SK-N-DZ (cell line): ENCODE results near the gene NBEA.
A peak's percentile ranks its signal among the peaks of the same experiment; 100 is the strongest.
"Not testable (repeated sequence)": the region's sequence is repeated elsewhere in the genome, so short reads cannot be mapped to it uniquely, and the experiment has no call there.

ENCODE experiments used
- DNase-seq: peaks from one replicate; pipeline ENCODE4 v3.0.0-alpha.2; 2015; ENCODE audit warnings: low spot score

Gene NBEA

GRCh38 chr13:34959489-34959888 is 17.4 kb downstream of the NBEA start:
- no peak for DNase-seq

GRCh38 chr13:34964558-34964957 is 22.5 kb downstream of the NBEA start:
- no peak for DNase-seq

GRCh38 chr13:34967851-34968562 is 25.9 kb downstream of the NBEA start:
- DNase-seq: no peak

GRCh38 chr13:34969539-34969938 is 27.5 kb downstream of the NBEA start:
- DNase-seq: not testable (repeated sequence)

GRCh38 chr13:34970961-34971360 is 28.9 kb downstream of the NBEA start:
- no peak for DNase-seq

GRCh38 chr13:34971473-34971872 is 29.4 kb downstream of the NBEA start:
- DNase-seq: no peak

GRCh38 chr13:34985199-34985598 is 43.1 kb downstream of the NBEA start:
- DNase-seq: not testable (repeated sequence)

- DNase-seq: no peak
These were observed 46.3 kb downstream of the NBEA start for GRCh38 chr13:34988330-34988791.

GRCh38 chr13:34990399-34991214 is 48.5 kb downstream of the NBEA start:
- no peak for DNase-seq

GRCh38 chr13:34993470-34993869 is 51.4 kb downstream of the NBEA start:
- no peak for DNase-seq

- not testable (repeated sequence) for DNase-seq
These were observed 61.7 kb downstream of the NBEA start for GRCh38 chr13:35003734-35004133.

GRCh38 chr13:35005051-35005450 is 63.0 kb downstream of the NBEA start:
- DNase-seq: no peak

- DNase-seq: peak; percentile 37
These were observed 72.6 kb downstream of the NBEA start for GRCh38 chr13:35014606-35015213.

GRCh38 chr13:35016362-35017112 is 74.5 kb downstream of the NBEA start:
- no peak for DNase-seq

- peak; percentile 6 for DNase-seq
These were observed 83.2 kb downstream of the NBEA start for GRCh38 chr13:35025314-35025713.

GRCh38 chr13:35028338-35028867 is 86.3 kb downstream of the NBEA start:
- no peak for DNase-seq

- no peak for DNase-seq
These were observed 96.9 kb downstream of the NBEA start for GRCh38 chr13:35039012-35039411.

GRCh38 chr13:35046587-35046986 is 104.5 kb downstream of the NBEA start:
- DNase-seq: no peak

- DNase-seq: no peak
These were observed 113.6 kb downstream of the NBEA start for GRCh38 chr13:35055705-35056104.

GRCh38 chr13:35057858-35058257 is 115.8 kb downstream of the NBEA start:
- no peak for DNase-seq

- DNase-seq: not testable (repeated sequence)
These were observed 116.5 kb downstream of the NBEA start for GRCh38 chr13:35058585-35058984.
